ENCODE results near the gene ZC3H12D. TPM values are rescaled to one million over a fixed set of nuclear protein-coding genes. Genes with fewer than 3 reads are reported as not detected.

The ZC3H12D gene
- total and polyA plus RNA-seq, 2 donors (not counting 1 experiment from before 2014, with no cell fraction given): 63.1 to 190 TPM

GRCh38 chr6:149443411-149444181 lies 41.2 kb downstream of the ZC3H12D start:
- Mint-ChIP-seq H3K4me1 (peaks cover 19% of the 10 kb centered on the region), H3K4me3 (no peak overlapping the region), H3K27ac (peak overlapping the region; percentile 32), H3K27me3 (no peaks in the 10 kb centered on the region), H3K9me3 (ENCODE audit: insufficient read depth) (no peaks in the 10 kb centered on the region)
- H3K27ac ChIP-seq (ENCODE audit: low read length in 2 of 2): no peak overlapping the region
- CTCF ChIA-PET: interaction anchor here (1.5 kb wide), 1 partner anchor 10 kb away, joined by 5 read pairs; no protein-coding TSS in a partner anchor
- H3K27me3 ChIP-seq (replicated peaks in 1 of 4; ENCODE audit: control extremely low read depth in 1 of 4, control insufficient read depth in 3 of 4, insufficient read depth in 4 of 4, low read length in 3 of 4): no peaks in the 10 kb centered on the region
- peaks cover 0 to 5% (median 0%) of the 10 kb centered on the region in 3 donors for H3K9me3 ChIP-seq (ENCODE audit: control extremely low read depth in 1 of 3, control insufficient read depth in 2 of 3, insufficient read depth in 1 of 3, low read length in 2 of 3)
- H2AFZ ChIP-seq (ENCODE audit: insufficient read depth, low read depth, low read length, poor library complexity, severe bottlenecking): no peak overlapping the region
- no peak for TF ChIP-seq CTCF (IDR thresholded peaks at IDR 0.05)
- no peak for TF ChIP-seq EZH2 (IDR thresholded peaks at IDR 0.05; ENCODE audit: borderline replicate concordance, insufficient read depth, low read depth, low read length, poor library complexity, severe bottlenecking)
- no peak overlapping the region for H3K4me3 ChIP-seq (ENCODE audit: control extremely low read depth in 1 of 5, extremely low read depth in 1 of 5, insufficient read depth in 1 of 5, low read depth in 2 of 5, low read length in 4 of 5)
- ATAC-seq (ENCODE audit: low read depth): no peak
- 96% methylated on average over 7 of the region's 8 CpGs for WGBS (ENCODE audit: insufficient coverage)
- peaks cover 0 to 8% of the 10 kb centered on the region in 2 experiments for H3K36me3 ChIP-seq (replicated peaks in 1 of 2; ENCODE audit: control extremely low read depth in 1 of 2, control insufficient read depth in 1 of 2, extremely low read depth in 1 of 2, insufficient read depth in 2 of 2, low read length in 1 of 2)
- intact Hi-C loops (cut with micrococcal nuclease): no loop called here
- DNase-seq: no peak
- POLR2A ChIA-PET: no interaction called here
- no peak overlapping the region for H3K4me2 ChIP-seq (replicated peaks; ENCODE audit: low read depth, low read length, poor library complexity, severe bottlenecking)
- peaks cover 3% of the 10 kb centered on the region for H4K20me1 ChIP-seq (ENCODE audit: control insufficient read depth, insufficient read depth, low read length, poor library complexity, severe bottlenecking)
- H3K79me2 ChIP-seq (ENCODE audit: control insufficient read depth, insufficient read depth, low read length): peaks cover 3% of the 10 kb centered on the region
- no peak overlapping the region for H3K9ac ChIP-seq (ENCODE audit: low read length)
- peaks cover 4 to 6% of the 10 kb centered on the region in 2 donors for H3K4me1 ChIP-seq (ENCODE audit: control insufficient read depth in 2 of 2, insufficient read depth in 2 of 2, low read length in 2 of 2)

GRCh38 chr6:149441740-149442139 lies 43.1 kb downstream of the ZC3H12D start:
- DNase-seq (no peak), ATAC-seq (ENCODE audit: low read depth) (no peak)
- Mint-ChIP-seq H3K27ac (no peak overlapping the region), H3K4me3 (no peak overlapping the region), H3K4me1 (peaks cover 32% of the 10 kb centered on the region), H3K9me3 (ENCODE audit: insufficient read depth) (no peaks in the 10 kb centered on the region), H3K27me3 (no peaks in the 10 kb centered on the region)
- no peak overlapping the region for H3K4me2 ChIP-seq (replicated peaks; ENCODE audit: low read depth, low read length, poor library complexity, severe bottlenecking)
- H3K4me3 ChIP-seq (ENCODE audit: control extremely low read depth in 1 of 5, extremely low read depth in 1 of 5, insufficient read depth in 1 of 5, low read depth in 2 of 5, low read length in 4 of 5): no peak overlapping the region
- no peak overlapping the region for H3K27ac ChIP-seq (ENCODE audit: low read length in 2 of 2)
- ChIA-PET POLR2A (interaction anchor here (0.6 kb wide), 1 partner anchor 32 kb away, joined by 3 read pairs; no protein-coding TSS in a partner anchor), CTCF (interaction anchor here (0.8 to 2.5 kb wide), 3 partner anchors 10 to 75 kb away, joined by 4 to 16 read pairs (median 10); no protein-coding TSS in a partner anchor)
- H4K20me1 ChIP-seq (ENCODE audit: control insufficient read depth, insufficient read depth, low read length, poor library complexity, severe bottlenecking): no peaks in the 10 kb centered on the region
- H3K4me1 ChIP-seq (ENCODE audit: control insufficient read depth in 2 of 2, insufficient read depth in 2 of 2, low read length in 2 of 2): peaks cover 4 to 6% of the 10 kb centered on the region in 2 donors
- no peaks in the 10 kb centered on the region for H3K27me3 ChIP-seq (replicated peaks in 1 of 4; ENCODE audit: control extremely low read depth in 1 of 4, control insufficient read depth in 3 of 4, insufficient read depth in 4 of 4, low read length in 3 of 4)
- intact Hi-C loops (cut with micrococcal nuclease): no loop called here
- WGBS (ENCODE audit: insufficient coverage): 91% methylated on average over 7 of the region's 9 CpGs
- peaks cover 3% of the 10 kb centered on the region for H3K79me2 ChIP-seq (ENCODE audit: control insufficient read depth, insufficient read depth, low read length)
- H2AFZ ChIP-seq (ENCODE audit: insufficient read depth, low read depth, low read length, poor library complexity, severe bottlenecking): no peak overlapping the region
- TF ChIP-seq CTCF (IDR thresholded peaks at IDR 0.05) (no peak), EZH2 (IDR thresholded peaks at IDR 0.05; ENCODE audit: borderline replicate concordance, insufficient read depth, low read depth, low read length, poor library complexity, severe bottlenecking) (no peak)
- H3K36me3 ChIP-seq (replicated peaks in 1 of 2; ENCODE audit: control extremely low read depth in 1 of 2, control insufficient read depth in 1 of 2, extremely low read depth in 1 of 2, insufficient read depth in 2 of 2, low read length in 1 of 2): no peaks in the 10 kb centered on the region
- no peak overlapping the region for H3K9ac ChIP-seq (ENCODE audit: low read length)
- peaks cover 0 to 5% (median 0%) of the 10 kb centered on the region in 3 donors for H3K9me3 ChIP-seq (ENCODE audit: control extremely low read depth in 1 of 3, control insufficient read depth in 2 of 3, insufficient read depth in 1 of 3, low read length in 2 of 3)

All from B cell (primary cell).